ENCODE results near the gene GPR152. TPM values are rescaled to one million over a fixed set of nuclear protein-coding genes. Genes with fewer than 3 reads are reported as not detected.

The GPR152 gene
- total RNA-seq, 4 donors from 2014 or later, result not detected

- Histone ChIP-seq H3K36me3 (no peaks in the 10 kb centered on the region), H3K27ac (no peak overlapping the region), H3K9me3 (no peaks in the 10 kb centered on the region), H3K27me3 (no peaks in the 10 kb centered on the region), H3K4me3 (replicated peaks in 1 of 3) (no peak overlapping the region), H3K4me1 (peaks cover 22 to 53% of the 10 kb centered on the region in 2 donors)
- DNase-seq, result no peak
- intact Hi-C loops (cut with DNase I), result no loop called here
- TF ChIP-seq POLR2A (IDR thresholded peaks at IDR 0.05) (no peak), CTCF (IDR thresholded peaks at IDR 0.05) (no peak)
- 72 to 75% methylated on average over 9 of the region's 12 CpGs for WGBS, 2 donors
Measured at GRCh38 chr11:67406969-67407687, 45.4 kb downstream of the GPR152 start.

DNA sequence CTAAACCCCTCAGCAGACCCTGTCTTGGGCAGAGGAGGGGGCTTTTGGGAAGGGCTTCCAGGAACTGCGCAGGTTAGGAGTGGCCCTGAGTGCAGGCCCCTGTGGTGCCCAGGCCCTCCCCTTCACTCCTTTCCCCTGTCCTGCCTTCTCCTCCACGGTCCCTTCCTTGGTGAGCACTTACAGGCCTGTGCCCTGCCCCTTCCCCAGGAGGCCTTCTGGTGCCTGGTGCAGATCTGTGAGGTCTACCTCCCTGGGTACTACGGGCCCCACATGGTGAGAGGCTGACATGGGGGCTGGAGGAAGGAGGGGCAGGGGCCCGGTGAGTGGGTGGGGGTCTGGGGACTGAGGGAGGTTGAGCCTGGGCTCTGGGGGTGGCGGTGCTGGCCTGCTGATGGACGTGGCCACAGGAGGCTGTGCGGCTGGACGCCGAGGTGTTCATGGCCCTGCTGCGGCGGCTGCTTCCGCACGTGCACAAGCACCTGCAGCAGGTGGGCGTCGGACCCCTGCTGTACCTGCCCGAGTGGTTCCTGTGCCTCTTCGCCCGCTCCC, 46.0 kb downstream of the GPR152 start:
- H3K36me3 ChIP-seq, result no peaks in the 10 kb centered on the region
- peaks cover 25 to 50% of the 10 kb centered on the region in 2 donors for H3K4me1 ChIP-seq
- no peaks in the 10 kb centered on the region for H3K9me3 ChIP-seq
- no peaks in the 10 kb centered on the region for H3K27me3 ChIP-seq
- DNase-seq, result no peak
- H3K4me3 ChIP-seq (replicated peaks in 1 of 3), result no peak overlapping the region
- WGBS, 2 donors, result 80 to 89% methylated on average over 6 to 16 of the region's 18 CpGs
- no peak for TF ChIP-seq POLR2A (IDR thresholded peaks at IDR 0.05)
- TF ChIP-seq CTCF (IDR thresholded peaks at IDR 0.05), result no peak
- no peak overlapping the region for H3K27ac ChIP-seq
- intact Hi-C loops (cut with DNase I), result no loop called here

DNA sequence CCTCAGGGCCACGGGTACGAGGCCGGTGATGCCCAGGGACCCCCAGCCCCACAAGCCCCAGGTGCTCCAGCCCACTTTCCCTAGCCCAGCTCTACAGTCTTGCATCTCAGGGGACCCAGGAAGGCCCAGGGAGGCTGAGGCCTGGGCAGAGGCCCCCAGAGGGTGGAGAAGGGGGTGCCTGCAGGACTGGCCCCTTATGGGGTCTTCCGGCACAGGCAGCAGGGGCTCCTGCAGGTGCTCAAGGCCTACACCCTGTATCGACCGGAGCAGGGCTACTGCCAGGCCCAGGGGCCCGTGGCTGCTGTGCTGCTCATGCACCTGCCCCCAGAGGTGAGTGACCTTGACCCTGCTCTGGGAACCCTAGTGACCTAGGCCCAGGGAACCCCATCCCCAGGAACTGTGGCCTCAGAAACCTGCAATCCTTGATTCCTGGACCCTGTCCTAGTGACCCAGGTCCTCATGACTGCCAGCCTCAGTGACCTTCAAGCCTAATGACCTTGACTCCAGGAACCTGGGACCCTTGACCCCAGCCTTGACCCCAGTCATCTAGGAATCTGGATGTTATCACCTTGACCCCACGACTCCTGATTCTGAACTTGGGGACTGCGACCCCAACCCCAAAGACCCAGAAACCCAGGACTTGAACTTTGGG, 46.7 kb downstream of the GPR152 start:
- DNase-seq, result no peak
- H3K4me3 ChIP-seq (replicated peaks in 1 of 3), result no peak overlapping the region
- intact Hi-C loops (cut with DNase I), result no loop called here
- no peaks in the 10 kb centered on the region for H3K27me3 ChIP-seq
- H3K27ac ChIP-seq, result no peak overlapping the region
- H3K9me3 ChIP-seq, result no peaks in the 10 kb centered on the region
- H3K36me3 ChIP-seq, result no peaks in the 10 kb centered on the region
- peaks cover 29 to 45% of the 10 kb centered on the region in 2 donors for H3K4me1 ChIP-seq
- TF ChIP-seq CTCF (IDR thresholded peaks at IDR 0.05) (no peak), POLR2A (IDR thresholded peaks at IDR 0.05) (no peak)
- WGBS, 2 donors, result 87 to 97% methylated on average over 3 to 8 of the region's 9 CpGs

DNA sequence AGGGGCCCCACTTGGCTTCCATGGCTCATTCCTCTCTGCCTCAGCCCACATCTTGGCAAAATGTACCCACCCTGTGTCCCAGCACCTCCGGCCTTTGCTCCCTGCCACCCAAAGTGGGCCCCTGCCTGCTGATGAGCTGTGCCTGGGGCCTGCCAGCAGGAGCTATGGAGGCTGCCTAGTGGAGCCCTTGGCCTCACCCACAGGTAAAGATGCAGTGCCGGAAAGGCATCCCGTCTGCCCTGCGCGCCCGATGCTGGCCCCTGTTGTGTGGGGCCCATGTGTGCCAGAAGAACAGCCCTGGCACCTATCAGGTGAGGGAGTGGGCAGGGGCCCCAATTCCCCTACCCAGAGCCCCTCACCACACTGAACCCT, 47.3 kb downstream of the GPR152 start:
- Histone ChIP-seq H3K27me3 (no peaks in the 10 kb centered on the region), H3K4me3 (replicated peaks in 1 of 3) (no peak overlapping the region), H3K27ac (peak overlapping the region in 2 of 3 donors; percentile 75 to 79), H3K9me3 (no peaks in the 10 kb centered on the region), H3K36me3 (no peaks in the 10 kb centered on the region), H3K4me1 (peaks cover 35 to 51% of the 10 kb centered on the region in 2 donors)
- TF ChIP-seq POLR2A (IDR thresholded peaks at IDR 0.05) (no peak), CTCF (IDR thresholded peaks at IDR 0.05) (no peak)
- DNase-seq, result no peak
- 94% methylated on average over 5 of the region's 6 CpGs; no CpG with 5 or more reads in 1 of the 2 donors for WGBS, 2 donors
- intact Hi-C loops (cut with DNase I), result no loop called here
